SK-N-SH (cell line): ENCODE data around the gene TSC22D2.

Source experiments
- CHD2 ChIP-seq: fragments of 150-350 bp; IDR thresholded peaks from 2 replicates; pipeline ENCODE4 v1.6.1; 2018; ENCODE audit warnings: low read length; ENCODE audit not compliant: partially characterized antibody
- FOXM1 ChIP-seq: IDR thresholded peaks from 2 replicates; pipeline ENCODE4 v1.4.0; 2012; ENCODE audit warnings: low read depth, mild to moderate bottlenecking
- POLR2AphosphoS5 ChIP-seq: IDR thresholded peaks from 2 replicates; pipeline ENCODE4 v1.6.1; 2012; ENCODE audit warnings: low read depth, low read length
- TAF1 ChIP-seq: IDR thresholded peaks from 2 replicates; pipeline ENCODE4 v1.6.1; 2012; ENCODE audit warnings: low read depth, mild to moderate bottlenecking, low read length, moderate library complexity, borderline replicate concordance

DNA sequence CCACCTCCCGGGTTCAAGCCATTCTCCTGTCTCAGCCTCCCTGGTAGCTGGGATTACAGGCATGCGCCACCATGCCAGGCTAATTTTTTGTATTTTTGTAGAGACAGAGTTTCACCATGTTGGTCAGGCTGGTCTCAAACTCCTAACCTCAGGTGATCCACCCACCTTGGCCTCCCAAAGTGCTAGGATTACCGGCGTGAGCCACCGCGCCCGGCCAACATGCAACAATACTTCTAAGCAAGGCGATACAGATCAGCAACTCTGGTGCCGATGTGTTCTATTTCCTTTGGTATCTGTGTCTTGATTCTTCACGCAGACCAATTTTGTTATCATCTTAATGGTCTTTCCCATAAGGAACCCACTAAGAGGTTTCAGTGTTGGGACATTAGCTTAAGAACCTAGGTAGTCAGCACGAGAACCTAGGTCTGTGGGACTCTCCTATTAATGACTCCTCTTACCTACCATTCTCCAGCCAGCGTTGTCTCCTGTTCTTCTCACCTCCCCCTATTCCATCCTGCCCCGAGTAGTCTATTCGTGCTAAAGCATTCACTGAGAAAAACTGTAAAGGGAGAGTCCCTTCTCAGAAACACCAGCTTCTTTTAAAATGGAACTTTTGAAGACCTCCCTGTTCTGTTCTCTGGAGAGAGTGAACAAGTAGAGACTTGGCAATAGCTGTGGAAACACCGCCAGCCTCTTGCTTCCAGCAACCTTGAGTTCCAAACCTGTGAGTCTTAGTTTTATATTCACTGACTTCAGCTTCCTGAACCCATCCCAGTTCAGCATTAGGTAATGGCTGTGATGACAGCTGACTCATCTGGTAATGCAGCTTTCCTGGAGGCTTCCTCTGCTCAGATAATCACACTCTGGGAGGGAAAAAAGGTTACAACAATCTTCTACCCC is 61.2 kb downstream of the TSC22D2 start:
- TF ChIP-seq TAF1: no peak
- peak; percentile 65; the same call in 1 of the 2 replicates for TF ChIP-seq POLR2AphosphoS5
- TF ChIP-seq CHD2: no peak
- 0 out of 2 replicates have a peak, but pooled peaks have one; percentile 38 for TF ChIP-seq FOXM1
